SKM-1 treated with dmso at 0.1 percent for 144 hours (cell line): Measurements from ENCODE around the gene PCDHB11.
"Not testable (repeated sequence)": the region's sequence is repeated elsewhere in the genome, so short reads cannot be mapped to it uniquely, and the experiment has no call there.

ENCODE experiments used
- DNase-seq: peaks from one replicate; lab custom pipeline; 2025; ENCODE audit not compliant: unreplicated experiment; lab: John Stamatoyannopoulos, UW

PCDHB11 gene

DNA sequence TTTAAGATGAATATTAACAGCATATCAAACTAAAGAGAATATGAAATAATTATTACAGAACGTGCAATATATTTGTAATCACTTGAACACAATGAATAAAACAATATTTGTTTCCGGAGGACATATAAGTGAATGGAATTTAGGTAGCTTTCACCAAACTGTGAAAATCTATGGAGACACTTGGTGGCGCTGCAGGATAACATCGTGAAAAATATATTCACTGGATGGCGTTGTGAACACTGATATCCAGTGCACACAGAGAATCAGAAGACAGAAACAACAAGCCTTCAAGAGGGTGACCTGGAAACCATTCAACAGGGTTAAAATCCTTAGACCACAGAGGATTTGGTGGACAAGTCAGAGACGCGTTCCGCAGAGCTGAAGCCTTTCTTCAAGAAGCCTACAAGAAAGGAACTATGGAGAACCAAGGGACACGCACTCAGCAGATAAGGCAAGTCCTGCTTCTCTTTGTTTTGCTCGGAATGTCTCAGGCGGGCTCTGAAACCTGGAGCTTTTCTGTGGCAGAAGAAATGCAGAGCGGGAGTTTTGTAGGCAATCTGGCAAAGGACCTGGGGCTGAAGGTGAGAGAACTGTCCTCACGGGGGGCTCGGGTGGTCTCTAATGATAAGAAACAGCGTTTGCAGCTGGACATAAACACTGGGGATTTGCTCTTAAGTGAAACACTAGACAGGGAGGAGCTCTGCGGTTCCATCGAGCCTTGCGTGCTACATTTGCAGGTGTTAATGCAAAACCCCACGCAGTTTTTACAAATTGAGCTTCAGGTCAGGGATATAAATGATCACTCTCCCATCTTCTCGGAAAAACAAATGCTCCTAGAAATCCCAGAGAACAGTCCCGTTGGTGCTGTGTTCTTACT lies at the start of gene PCDHB11:
Gene PCDHB11, plus strand, starts transcription at position 269 of the 877 bp plus-strand sequence. Its CDS starts 148 bp downstream, at position 417.
- no peak for DNase-seq

DNA sequence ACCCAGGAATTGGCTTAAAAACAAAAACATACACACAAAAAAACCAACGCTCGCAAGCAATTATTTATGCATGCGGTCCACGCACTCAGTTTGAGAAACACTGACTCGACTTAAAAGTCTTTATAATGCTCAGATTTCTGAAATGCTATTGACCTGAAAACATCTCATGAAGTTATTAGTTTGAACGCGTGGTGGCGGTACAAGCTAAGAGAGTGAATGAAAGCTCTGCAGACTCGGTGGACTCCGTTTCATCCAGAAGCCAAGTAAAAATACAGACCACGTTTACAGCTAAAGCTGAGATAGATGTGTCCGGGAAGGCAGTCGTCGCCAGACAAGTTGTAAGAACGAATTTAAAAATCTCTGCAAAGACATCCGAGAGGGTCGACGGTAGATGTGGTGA lies 49.6 kb upstream of the PCDHB11 start, which contains the start of gene PCDHB6:
Gene PCDHB6, plus strand, starts transcription at position 246 of the 400 bp plus-strand sequence. CDS start 201 bp downstream, outside the sequence.
- DNase-seq = no peak

DNA sequence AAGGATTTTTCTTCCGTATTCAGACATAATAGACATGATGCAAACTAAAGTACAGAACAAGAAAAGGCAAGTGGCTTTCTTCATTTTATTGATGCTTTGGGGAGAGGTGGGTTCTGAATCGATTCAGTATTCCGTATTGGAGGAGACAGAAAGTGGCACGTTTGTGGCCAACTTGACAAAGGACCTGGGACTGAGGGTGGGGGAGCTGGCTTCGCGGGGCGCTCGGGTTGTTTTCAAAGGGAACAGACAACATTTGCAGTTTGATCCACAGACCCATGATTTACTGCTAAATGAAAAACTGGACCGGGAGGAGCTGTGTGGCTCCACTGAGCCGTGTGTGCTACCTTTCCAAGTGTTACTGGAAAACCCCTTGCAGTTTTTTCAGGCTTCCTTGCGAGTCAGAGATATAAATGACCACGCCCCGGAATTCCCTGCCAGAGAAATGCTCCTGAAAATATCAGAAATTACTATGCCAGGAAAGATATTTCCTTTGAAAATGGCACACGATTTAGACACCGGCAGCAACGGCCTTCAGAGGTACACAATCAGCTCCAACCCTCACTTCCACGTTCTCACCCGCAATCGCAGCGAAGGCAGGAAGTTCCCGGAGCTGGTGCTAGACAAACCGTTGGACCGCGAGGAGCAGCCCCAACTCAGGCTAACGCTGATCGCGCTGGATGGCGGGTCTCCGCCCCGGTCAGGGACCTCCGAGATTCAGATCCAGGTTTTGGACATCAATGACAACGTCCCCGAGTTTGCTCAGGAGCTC lies 49.0 kb upstream of the PCDHB11 start:
- DNase-seq = no peak

DNA sequence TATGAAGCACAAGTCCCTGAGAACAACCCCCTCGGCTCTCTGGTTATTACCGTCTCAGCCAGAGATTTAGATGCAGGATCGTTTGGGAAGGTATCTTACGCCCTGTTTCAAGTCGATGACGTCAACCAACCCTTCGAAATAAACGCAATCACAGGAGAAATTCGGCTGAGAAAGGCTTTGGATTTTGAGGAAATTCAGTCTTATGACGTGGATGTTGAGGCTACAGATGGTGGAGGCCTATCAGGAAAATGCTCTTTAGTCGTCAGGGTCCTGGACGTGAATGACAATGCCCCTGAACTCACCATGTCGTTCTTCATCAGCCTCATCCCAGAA lies 48.5 kb upstream of the PCDHB11 start:
- no peak for DNase-seq

DNA sequence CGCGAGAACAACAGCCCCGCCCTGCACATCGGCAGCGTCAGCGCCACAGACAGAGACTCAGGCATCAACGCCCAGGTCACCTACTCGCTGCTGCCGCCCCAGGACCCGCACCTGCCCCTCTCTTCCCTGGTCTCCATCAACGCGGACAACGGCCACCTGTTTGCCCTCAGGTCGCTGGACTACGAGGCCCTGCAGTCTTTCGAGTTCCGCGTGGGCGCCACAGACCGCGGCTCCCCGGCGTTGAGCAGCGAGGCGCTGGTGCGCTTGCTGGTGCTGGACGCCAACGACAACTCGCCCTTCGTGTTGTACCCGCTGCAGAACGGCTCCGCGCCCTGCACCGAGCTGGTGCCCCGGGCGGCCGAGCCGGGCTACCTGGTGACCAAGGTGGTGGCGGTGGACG lies 47.8 kb upstream of the PCDHB11 start:
- not testable (repeated sequence) for DNase-seq

DNA sequence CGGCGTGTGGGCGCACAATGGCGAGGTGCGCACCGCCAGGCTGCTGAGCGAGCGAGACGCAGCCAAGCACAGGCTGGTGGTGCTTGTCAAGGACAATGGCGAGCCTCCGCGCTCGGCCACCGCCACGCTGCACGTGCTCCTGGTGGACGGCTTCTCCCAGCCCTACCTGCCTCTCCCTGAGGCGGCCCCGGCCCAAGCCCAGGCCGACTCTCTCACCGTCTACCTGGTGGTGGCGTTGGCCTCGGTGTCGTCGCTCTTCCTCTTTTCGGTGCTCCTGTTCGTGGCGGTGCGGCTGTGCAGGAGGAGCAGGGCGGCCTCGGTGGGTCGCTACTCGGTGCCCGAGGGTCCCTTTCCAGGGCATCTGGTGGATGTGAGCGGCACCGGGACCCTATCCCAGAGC lies 47.3 kb upstream of the PCDHB11 start:
- not testable (repeated sequence) for DNase-seq

DNA sequence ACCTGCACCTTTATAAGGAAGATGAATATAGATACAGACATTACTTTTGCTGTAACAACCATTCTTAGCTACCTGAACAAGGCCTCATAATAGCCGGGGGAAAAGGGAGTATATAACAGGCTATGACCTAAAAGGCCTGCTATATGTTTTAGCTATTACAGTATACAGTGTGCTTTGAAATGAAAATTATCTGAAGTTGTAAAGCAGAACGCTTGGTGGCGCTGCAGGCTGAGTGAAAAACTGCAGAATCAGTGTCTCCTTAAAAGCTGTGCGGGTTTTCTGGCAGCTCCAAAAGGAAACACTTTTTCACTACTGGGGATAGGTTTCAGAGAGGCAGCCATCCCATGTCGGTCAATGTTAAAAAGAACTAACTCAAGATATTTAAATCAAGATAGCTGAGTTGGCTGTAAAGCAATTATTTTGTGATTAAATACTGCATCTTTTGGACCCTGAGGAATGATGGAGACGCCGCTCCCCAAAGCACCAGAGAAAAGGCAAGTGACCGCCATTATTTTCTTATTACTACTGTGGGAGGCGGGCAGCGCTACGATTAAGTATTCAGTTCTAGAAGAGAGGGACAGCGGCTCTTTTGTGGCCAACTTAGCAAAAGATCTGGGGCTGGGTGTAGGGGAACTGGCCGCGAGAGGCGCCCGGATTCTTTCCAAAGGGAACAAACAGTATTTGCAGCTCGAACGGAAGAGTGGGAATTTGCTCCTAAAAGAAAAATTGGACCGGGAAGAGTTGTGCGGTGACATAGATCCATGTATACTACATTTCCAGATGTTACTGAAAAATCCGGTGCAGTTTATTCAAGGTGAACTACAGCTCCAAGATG lies 43.7 kb upstream of the PCDHB11 start:
- no peak for DNase-seq

DNA sequence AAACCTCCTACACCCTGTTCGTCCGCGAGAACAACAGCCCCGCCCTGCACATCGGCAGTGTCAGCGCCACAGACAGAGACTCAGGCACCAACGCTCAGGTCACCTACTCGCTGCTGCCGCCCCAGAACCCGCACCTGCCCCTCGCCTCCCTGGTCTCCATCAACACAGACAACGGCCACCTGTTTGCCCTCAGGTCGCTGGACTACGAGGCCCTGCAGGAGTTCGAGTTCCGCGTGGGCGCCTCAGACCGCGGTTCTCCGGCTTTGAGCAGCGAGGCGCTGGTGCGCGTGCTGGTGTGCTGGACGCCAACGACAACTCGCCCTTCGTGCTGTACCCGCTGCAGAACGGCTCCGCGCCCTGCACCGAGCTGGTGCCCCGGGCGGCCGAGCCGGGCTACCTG lies 42.1 kb upstream of the PCDHB11 start:
- not testable (repeated sequence) for DNase-seq

DNA sequence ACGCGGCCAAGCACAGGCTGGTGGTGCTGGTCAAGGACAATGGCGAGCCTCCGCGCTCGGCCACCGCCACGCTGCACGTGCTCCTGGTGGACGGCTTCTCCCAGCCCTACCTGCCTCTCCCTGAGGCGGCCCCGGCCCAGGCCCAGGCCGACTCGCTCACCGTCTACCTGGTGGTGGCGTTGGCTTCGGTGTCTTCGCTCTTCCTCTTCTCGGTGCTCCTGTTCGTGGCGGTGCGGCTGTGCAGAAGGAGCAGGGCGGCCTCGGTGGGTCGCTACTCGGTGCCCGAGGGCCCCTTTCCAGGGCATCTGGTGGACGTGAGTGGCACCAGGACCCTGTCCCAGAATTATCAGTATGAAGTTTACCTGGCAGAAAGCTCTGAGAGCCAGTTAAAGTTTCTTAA lies 41.5 kb upstream of the PCDHB11 start:
- DNase-seq = not testable (repeated sequence)

DNA sequence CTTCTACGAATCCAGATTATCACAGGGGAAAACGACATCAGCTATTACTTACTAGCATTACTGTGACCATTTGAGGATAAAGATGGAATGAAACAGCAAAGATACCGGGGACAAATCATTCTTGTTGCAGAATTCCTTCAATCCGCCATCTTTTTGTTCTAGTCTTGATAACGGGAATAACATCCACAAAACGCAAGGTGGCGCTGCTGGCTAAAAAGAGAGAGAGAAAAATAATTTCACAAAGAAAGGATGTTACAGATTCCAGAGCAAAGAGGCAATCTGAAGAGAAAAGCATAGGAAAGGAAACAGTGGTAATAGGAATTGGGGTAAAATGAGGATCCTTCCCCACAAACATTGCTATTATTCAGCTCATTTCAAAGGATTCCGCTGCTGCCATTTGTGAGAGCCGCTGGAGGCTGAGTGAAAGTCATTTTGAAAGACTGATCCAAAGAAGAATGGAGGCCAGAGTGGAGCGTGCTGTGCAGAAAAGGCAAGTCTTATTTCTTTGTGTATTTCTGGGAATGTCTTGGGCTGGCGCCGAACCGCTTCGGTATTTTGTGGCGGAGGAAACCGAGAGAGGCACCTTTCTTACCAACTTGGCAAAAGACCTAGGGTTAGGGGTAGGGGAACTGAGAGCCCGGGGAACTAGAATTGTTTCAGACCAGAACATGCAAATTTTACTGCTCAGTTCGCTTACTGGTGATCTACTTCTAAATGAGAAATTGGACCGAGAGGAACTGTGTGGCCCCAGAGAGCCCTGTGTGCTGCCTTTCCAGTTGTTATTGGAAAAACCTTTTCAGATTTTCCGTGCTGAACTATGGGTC lies 26.8 kb upstream of the PCDHB11 start, which contains the start of gene PCDHB7:
Gene PCDHB7, plus strand, starts transcription at position 264 of the 824 bp plus-strand sequence. Its CDS starts 192 bp downstream, at position 456.
- no peak for DNase-seq

DNA sequence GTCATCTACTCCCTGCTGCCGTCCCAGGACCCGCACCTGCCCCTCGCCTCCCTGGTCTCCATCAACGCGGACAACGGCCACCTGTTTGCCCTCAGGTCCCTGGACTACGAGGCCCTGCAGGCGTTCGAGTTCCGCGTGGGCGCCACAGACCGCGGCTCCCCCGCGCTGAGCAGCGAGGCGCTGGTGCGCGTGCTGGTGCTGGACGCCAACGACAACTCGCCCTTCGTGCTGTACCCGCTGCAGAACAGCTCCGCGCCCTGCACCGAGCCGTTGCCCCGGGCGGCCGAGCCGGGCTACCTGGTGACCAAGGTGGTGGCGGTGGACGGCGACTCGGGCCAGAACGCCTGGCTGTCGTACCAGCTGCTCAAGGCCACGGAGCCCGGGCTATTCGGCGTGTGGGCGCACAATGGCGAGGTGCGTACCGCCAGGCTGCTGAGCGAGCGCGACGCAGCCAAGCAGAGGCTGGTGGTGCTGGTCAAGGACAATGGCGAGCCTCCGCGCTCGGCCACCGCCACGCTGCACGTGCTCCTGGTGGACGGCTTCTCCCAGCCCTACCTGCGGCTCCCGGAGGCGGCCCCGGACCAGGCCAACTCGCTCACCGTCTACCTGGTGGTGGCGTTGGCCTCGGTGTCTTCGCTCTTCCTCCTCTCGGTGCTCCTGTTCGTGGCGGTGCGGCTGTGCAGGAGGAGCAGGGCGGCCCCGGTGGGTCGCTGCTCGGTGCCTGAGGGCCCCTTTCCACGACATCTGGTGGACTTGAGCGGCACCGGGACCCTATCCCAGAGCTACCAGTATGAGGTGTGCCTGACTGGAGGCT lies 24.9 kb upstream of the PCDHB11 start:
- DNase-seq = not testable (repeated sequence)

DNA sequence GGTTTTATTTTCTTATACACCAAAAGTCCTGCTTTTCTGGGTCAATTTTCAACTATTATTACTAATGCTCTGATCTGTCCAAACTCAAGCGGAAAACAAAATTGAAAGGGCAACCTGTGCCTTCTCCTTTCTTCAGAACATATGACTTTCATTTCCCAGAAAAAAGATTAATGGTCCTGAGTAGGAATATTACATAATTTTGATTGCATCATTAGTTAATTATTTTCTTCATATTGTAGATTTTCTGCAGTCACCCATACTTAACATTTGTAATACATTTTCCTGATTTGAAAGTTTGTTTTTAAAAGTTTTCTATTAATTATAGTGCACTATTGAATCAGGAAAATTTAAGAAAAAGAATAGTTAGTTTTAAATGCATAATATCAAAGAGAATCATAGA lies 23.5 kb upstream of the PCDHB11 start:
- no peak for DNase-seq

DNA sequence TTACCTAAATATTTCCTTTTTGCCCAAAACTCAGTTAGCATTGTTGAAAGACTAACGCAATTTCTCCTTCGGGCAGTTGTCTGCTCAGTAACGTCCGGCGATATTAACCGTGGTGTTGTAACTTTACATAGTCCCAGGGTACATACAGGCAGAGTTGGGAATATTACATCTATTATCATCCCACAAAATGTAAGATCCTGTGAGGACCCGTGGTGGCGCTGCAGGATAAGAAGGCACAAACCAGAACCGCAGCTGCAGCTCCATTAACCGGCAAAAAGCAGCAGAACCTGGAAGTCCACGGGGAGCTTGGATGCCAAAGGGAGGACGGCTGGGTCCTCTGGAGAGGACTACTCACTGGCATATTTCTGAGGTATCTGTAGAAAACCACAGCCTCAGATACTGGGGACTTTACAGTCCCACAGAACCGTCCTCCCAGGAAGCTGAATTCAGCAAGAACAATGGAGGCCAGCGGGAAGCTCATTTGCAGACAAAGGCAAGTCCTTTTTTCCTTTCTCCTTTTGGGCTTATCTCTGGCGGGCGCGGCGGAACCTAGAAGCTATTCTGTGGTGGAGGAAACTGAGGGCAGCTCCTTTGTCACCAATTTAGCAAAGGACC lies 21.7 kb upstream of the PCDHB11 start, which contains the start of gene PCDHB8:
Gene PCDHB8, plus strand, starts transcription at position 214 of the 615 bp plus-strand sequence. Its CDS starts 245 bp downstream, at position 459.
- not testable (repeated sequence) for DNase-seq

DNA sequence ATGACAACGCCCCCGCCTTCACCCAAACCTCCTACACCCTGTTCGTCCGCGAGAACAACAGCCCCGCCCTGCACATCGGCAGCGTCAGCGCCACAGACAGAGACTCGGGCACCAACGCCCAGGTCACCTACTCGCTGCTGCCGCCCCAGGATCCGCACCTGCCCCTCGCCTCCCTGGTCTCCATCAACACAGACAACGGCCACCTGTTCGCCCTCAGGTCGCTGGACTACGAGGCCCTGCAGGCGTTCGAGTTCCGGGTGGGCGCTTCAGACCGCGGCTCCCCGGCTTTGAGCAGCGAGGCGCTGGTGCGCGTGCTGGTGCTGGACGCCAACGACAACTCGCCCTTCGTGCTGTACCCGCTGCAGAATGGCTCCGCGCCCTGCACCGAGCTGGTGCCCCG lies 20.1 kb upstream of the PCDHB11 start:
- not testable (repeated sequence) for DNase-seq

DNA sequence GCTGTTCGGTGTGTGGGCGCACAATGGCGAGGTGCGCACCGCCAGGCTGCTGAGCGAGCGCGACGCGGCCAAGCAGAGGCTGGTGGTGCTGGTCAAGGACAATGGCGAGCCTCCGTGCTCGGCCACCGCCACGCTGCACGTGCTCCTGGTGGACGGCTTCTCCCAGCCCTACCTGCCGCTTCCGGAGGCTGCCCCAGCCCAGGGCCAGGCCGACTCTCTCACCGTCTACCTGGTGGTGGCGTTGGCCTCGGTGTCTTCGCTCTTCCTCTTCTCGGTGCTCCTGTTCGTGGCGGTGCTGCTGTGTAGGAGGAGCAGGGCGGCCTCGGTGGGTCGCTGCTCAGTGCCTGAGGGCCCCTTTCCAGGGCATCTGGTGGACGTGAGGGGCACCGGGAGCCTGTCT lies 19.6 kb upstream of the PCDHB11 start:
- not testable (repeated sequence) for DNase-seq

DNA sequence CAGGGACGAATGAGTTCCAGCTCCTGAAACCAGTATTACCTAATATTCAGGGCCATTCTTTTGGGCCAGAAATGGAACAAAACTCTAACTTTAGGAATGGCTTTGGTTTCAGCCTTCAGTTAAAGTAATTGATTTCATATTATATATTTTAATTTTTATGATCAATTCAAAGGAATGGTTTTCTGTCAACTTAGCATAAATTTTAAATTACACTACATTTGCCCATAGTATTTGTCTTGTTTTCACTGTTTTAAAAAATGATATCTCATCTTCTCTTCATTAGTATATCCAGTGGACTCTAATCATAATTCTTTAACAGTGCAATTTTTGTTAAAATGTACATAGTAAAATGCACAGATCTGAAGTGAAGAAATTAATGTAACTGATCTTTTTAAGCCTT lies 19.1 kb upstream of the PCDHB11 start:
- DNase-seq = no peak

DNA sequence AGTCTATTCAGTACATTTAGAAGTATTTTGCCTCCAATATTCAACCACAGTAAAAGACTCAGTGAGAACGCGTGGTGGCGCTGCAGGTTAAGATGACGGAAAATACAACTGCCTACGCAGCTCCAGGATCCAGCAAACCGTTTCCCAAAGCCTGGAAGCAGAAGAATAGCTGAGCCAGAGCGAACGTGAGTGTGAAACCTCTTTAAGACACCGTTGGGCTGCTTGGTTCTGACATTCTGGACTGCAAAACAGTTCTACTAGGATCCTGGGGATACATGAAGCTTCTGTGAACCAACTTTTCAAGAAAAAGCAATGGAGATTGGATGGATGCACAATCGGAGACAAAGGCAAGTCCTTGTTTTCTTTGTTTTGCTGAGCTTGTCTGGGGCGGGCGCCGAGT lies 17.2 kb upstream of the PCDHB11 start, which contains the start of gene PCDHB16:
Gene PCDHB16, plus strand, starts transcription at position 140 of the 400 bp plus-strand sequence. Its CDS starts 173 bp downstream, at position 313.
- DNase-seq = no peak

DNA sequence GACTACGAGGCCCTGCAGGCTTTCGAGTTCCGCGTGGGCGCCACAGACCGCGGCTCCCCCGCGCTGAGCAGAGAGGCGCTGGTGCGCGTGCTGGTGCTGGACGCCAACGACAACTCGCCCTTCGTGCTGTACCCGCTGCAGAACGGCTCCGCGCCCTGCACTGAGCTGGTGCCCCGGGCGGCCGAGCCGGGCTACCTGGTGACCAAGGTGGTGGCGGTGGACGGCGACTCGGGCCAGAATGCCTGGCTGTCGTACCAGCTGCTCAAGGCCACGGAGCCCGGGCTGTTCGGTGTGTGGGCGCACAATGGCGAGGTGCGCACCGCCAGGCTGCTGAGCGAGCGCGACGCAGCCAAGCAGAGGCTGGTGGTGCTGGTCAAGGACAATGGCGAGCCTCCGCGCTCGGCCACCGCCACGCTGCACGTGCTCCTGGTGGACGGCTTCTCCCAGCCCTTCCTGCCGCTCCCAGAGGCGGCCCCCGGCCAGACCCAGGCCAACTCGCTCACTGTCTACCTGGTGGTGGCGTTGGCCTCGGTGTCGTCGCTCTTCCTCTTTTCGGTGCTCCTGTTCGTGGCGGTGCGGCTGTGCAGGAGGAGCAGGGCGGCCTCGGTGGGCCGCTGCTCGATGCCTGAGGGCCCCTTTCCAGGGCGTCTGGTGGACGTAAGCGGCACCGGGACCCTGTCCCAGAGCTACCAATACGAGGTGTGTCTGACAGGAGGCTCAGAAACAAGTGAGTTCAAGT lies 15.1 kb upstream of the PCDHB11 start:
- DNase-seq = not testable (repeated sequence)
